Measurements from ENCODE around the gene GCSAML.

- TF ChIP-seq MYC (IDR thresholded peaks at IDR 0.05; ENCODE audit: low read depth, low read length) (no peak), MYC (CRISPR knock-in tag; IDR thresholded peaks at IDR 0.05; ENCODE audit: borderline replicate concordance, low read depth) (no peak), PREB (CRISPR knock-in tag; IDR thresholded peaks at IDR 0.05) (no peak), PRDM10 (IDR thresholded peaks at IDR 0.05; ENCODE audit: partially characterized antibody) (no peak), SNIP1 (IDR thresholded peaks at IDR 0.05; ENCODE audit: low read depth) (no peak), SMAD2 (IDR thresholded peaks at IDR 0.05; ENCODE audit: low read depth, low read length) (no peak), POLR2A (conservative IDR thresholded peaks at IDR 0.05) (no peak), RAD21 (CRISPR knock-in tag; conservative IDR thresholded peaks at IDR 0.05 in 1 of 2, IDR thresholded peaks at IDR 0.05 in 1 of 2) (no peak), CTCF (IDR thresholded peaks at IDR 0.05 in 2 of 3, conservative IDR thresholded peaks at IDR 0.05 in 1 of 3; ENCODE audit: insufficient read depth in 2 of 3, low read depth in 1 of 3, low read length in 3 of 3) (no peak), ARNT (IDR thresholded peaks at IDR 0.05) (no peak), ZNF197 (CRISPR knock-in tag; IDR thresholded peaks at IDR 0.05; ENCODE audit: low read depth) (no peak)
These were observed 25.3 kb downstream of the GCSAML start for GRCh38 chr1:247574236-247574635.
